Anterior cingulate cortex (tissue), 58 donors: ENCODE measurements around the gene PKNOX1.
"Not testable (repeated sequence)": the region's sequence is repeated elsewhere in the genome, so short reads cannot be mapped to it uniquely, and the experiment has no call there.

ENCODE experiments used
- DNase-seq, 58 donors: peaks; one replicate each; lab custom pipeline; 2025; lab: John Stamatoyannopoulos, UW

Gene PKNOX1

DNA sequence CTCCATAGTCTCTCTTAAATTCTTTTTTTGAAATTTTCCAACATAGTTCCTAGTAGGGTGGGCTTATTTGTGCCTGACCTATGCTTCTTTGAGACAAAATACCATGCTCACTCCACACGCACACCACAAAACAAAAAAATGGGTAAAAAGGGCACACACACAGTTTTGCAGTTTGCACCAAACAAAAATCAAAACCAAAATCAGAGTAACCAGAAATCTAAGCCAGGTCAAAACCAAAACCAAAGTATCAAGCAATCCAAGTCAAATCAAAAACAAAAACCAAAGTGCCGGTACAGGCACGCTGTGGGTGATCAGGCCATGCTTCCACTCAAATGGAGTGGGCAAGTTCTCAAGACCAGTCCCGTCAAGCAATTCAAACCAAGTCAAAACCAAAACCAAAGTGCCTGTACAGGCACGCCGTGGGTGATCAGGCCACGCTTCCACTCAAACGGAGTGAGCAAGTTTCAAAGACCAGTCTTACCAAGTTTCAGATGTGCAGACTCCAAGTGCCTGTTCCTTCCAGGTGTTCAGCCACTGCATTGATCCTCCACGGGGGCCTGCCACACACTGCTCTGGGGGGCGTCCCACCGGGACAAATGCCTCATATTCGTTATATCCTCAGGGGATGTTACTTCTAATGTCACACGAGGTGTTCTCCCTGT, 25.1 kb upstream of the PKNOX1 start:
- DNase-seq, result not testable (repeated sequence)

DNA sequence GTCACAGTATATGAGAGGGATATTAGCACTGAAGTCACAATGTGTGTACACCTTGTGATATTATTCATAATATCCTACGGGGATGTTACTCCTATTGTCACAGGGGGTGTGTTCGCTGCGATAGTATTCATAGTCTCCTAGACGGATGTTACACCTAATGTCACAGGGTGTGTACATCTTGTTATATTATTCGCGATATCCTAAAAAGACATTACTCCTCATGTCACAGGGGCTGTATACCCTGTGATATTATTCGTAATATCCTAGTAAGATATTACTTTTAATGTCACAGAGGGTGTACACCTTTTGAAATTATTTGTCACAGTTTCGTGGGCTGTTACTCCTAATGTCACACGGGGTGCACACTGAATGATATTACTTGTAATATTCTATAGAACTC, 23.2 kb upstream of the PKNOX1 start:
- DNase-seq, result not testable (repeated sequence)

DNA sequence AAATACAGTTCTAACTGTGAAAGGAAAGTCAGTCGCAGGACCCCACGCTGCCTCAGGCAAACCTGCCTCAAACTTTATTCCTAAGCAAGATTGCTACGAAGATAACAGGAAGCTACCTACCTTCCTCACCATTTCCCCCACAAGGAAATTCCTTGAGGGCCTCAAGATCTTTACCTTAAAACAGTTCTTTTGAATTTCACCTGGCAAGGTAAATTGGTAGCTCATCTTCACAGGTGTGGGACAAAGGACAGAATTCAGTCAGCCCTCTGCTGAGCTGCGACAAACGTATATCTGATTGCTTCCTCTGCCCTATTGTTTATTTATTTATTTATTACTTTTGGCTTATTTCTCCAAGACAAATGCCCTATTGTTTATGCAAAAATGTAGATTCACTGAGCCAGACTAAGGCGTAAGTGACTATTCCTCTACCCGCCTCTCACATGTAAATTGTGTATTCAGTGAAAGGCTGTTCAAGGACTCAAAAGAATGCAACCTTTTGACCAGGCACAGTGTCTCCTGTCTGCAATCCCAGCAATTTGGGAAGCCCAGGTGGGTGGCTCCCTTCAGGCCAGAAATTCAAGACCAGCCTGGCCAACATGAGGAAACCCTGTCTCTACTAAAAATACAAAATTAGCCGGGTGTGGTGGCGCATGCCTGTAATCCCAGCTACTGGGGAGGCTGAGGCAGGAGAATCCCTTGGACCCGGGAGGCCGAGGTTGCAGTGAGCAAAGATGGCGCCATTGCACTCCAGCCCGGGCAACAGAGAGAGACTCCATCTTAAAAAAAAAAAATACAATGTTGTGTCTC, 17.3 kb upstream of the PKNOX1 start:
- DNase-seq, result peak in 20 of 58 donors; percentile 56 to 99 (median 91)

DNA sequence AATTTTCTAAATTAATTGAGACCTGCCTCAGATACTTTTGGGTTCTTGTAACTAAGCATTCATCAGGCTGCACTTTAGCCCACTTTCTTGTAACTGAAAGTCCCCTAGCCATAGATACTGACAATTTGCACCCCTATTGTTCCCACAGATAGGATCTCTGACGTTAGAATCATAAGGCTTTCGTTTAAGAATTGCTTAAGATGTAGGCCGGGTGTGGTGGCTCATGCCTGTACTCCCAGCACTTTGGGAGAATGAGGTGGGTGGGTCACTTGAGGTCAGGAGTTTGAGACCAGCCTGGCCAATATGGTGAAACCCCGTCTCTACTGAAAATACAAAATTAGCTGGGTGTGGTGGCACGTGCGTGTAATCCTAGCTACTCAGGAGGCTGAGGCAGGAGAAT, 16.2 kb upstream of the PKNOX1 start:
- DNase-seq, result not testable (repeated sequence)

DNA sequence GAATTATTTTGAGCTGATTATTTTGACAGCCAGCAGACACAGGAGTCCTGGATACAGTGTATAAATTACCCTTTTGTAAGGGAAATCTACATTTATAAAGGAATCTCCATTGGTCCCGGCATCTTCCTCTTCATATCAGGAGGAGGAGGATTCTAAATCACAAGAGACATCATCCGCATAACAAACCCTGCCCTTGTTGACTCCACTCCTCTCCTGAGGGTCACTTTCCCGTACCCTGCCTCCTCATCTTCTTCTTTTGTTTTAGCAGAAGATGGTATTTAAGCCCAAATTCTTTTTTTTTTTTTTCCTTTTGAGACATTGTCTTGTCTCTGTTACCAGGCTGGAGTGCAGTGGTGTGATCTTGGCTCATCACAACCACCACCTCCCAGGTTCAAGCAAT, 14.6 kb upstream of the PKNOX1 start:
- no peak for DNase-seq

DNA sequence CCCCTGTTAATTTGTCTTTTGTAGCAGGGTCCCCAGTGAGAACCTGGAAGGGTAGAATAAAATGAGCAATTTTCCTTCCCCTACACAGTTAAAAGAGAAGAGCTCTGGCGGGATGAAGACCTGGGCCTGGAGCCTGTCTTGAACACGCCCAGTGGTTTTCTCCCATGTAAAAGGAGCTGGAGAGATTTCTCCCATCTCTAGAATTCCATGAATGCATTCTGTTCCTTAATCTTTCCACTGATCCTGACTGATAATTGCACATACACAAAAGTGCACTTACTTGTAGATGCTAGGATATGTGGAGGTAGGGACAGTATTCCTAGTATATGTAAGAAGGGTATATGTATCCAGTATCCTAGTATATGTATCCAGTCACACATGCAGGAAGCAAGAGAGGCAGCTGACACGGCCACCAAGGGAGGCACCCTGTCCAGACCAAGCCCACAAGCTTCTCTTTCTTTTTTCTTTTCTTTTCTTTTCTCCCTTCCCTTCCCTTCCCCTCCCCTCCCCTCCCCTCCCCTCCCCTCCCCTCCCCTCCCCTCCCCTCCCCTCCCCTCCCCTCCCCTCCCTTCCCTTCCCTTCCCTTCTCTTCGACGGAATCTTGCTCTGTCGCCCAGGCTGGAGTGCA, 11.9 kb upstream of the PKNOX1 start:
- DNase-seq, result no peak

DNA sequence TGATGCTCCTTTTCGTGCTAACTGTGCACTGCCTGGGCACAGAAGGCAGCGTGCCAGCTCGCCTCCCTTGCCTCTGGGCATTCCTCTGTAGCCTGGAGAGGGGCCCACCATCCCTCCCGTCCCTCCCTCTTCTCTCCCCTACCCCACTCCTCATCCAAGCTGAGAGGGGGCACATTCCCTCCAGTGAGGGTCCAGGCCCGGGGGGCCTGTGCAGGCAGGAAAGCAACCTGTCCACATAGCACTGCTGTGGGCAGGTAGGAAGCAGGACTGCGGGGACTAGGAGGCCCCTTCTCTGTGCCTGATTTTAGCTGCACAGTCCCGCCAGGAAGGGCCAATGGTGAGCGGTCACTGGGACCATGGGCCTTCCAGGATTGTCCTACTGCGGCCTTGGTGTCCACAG, 10.3 kb upstream of the PKNOX1 start:
- no peak for DNase-seq

DNA sequence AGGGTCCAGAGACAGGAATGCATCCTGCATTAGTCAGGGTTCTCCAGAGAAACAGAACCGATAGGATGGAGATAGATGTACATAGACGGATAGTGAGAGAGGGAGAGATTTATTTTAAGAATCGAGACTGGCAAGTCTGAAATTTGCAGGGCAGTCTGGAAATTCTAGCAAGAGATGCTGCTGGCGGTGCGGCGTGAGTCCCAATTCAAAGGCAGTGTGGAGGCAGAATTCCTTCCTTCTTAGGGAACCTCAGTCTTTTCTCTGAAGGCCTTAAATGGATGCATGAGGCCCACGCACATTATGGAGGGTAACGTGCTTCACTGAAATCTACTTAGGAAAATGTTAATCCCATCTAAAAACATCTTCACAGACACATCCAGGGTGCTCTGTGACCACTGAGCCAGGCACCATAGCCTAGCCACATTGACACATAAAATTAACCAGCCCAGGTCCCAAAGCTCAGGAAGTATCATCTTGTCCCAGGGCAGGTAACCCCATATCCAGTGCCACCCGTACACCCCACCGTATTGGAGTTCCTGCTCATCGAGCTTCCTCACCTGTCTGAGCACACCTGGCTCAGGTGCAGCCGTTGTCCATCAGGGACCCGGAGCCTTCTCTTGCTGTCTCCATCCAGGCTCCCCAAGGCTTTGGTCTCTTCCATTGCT, 9.7 kb upstream of the PKNOX1 start:
- peak in 18 of 58 donors; percentile 1 to 40 (median 21) for DNase-seq

DNA sequence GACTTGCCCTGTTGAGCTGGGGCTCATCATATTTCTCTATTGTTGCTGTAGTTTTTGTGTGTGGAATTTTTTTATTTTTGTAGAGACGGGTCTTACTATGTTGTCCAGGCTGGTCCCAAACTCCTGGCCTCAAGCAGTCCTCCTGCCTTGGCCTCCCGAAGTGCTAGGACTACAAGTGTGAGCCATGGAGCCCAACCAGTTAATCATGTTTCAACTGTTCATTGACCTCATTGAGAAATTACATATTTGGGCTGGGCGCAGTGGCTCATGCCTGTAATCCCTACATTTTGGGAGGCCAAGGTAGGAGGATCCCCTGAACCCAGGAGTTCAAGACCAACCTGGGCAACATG, 9.2 kb upstream of the PKNOX1 start:
- no peak for DNase-seq

DNA sequence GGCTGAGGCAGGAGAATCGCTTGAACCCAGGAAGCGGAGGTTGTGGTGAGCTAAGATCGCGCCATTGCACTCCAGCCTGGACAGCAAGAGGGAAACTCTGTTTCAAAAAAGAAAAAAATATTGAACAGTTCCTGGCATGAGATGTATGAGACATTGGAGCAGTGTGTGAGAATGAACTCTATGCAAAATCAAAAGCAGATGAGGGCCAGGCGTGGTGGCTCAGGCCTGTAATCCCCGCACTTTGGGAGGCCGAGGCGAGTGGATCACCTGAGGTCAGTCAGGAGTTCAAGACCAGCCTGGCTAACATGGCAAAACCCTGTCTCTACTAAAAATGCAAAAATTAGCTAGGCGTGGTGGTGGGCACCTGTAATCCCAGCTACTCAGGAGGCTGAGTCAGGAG, 6.7 kb upstream of the PKNOX1 start:
- DNase-seq, result not testable (repeated sequence)

DNA sequence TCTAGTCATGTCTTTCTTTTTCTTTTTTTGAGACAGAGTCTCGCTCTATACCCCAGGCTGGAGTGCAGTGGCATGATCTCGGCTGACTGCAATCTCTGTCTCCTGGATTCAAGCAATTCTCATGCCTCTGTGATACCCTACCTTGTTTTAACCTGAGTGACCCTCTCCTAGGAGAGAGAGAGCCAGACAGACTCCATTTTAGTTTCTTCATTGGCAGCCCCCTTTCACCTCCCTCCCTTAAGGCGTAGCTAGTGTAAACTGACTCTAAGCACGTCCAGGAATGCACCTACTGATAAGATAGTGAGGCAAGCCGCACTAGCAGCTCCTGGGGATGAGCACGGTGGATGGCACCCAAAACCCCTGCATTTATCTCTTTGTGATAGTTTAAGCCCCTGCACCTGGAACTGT, 5.2 kb upstream of the PKNOX1 start:
- no peak for DNase-seq

DNA sequence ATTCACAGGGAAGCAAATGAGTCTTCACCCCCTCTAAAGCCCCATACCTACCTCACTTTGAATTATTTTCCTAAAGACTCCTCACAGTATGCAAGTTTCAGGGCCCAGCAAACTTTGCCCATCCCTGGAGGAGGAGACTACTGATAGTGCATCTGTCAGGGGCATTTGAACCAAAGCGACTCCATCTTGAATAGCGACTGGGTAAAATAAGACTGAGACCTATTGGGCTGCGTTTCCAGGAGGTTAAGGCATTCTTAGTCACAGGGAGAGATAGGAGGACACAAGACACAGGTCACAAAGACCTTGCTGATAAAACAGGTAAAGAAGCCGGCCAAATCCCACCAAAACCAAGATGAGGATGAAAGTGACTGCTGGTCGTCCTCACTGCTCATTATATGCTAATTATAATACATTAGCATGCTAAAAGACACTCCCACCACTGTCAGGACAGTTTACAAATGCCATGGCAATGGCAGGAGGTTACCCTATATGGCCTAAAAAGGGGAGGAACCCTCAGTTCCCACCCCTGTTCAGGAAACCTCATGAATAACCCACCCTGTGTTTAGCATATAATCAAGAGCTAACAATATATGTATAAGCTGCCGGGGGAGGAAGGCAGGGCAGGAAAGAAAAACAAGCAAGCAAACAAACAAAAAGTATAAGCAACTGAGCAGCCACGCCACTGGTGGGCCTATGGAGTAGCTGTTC, 3.3 kb upstream of the PKNOX1 start:
- DNase-seq, result no peak

DNA sequence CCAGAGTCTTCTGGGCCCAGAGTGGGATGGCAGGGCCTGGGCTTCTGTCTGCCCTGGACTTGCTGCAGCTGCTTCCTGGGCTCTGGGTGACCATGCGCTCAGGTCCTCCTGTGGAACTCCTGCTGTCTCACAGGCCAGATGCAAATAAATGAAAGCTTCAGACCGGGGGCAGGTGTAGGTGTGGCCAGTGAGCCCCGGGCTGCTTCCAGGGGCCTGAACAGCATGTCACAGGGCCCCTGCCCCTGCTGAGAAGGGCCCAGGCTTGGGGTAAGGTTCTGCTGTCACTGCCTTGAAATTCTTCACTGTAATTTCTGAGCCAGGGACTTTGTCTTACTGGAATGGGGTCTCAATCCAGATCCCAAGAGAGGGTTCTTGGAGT, 2.5 kb upstream of the PKNOX1 start:
- DNase-seq, result no peak

DNA sequence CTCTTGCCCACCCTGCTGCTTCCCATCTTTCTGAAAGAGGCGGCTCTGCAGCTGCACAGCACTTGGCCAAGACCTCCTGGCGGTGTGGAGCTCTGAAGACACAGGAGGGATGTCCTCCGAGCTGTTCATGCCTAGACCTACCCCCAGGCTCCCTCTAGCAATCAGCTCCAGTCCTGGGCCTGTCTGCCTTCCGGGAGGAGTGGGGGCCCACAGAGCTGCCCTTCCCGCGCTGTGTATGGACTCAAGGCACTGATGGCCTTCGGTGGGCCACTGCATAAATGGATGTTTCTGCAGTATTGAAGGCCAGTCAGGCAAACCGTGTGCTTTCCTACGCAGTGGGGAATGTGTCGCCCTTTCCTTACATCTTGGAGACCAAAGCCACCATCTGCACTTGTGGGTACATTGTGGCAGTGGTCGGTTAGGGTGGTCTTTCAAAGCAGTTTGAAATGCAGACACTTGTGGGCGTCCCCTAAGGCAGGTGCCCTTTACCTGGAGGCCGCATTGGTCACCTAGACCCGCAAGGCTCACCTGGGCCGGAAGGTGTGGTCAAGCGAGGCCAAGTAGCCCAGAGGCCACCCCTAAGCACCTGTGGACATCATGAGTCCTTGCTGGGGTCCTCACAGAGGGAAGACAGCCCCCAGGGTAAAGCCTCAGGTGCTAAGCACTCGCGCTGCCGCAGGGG, 912 bp upstream of the PKNOX1 start:
- peak in 2 of 58 donors; percentile 35 to 68 for DNase-seq

DNA sequence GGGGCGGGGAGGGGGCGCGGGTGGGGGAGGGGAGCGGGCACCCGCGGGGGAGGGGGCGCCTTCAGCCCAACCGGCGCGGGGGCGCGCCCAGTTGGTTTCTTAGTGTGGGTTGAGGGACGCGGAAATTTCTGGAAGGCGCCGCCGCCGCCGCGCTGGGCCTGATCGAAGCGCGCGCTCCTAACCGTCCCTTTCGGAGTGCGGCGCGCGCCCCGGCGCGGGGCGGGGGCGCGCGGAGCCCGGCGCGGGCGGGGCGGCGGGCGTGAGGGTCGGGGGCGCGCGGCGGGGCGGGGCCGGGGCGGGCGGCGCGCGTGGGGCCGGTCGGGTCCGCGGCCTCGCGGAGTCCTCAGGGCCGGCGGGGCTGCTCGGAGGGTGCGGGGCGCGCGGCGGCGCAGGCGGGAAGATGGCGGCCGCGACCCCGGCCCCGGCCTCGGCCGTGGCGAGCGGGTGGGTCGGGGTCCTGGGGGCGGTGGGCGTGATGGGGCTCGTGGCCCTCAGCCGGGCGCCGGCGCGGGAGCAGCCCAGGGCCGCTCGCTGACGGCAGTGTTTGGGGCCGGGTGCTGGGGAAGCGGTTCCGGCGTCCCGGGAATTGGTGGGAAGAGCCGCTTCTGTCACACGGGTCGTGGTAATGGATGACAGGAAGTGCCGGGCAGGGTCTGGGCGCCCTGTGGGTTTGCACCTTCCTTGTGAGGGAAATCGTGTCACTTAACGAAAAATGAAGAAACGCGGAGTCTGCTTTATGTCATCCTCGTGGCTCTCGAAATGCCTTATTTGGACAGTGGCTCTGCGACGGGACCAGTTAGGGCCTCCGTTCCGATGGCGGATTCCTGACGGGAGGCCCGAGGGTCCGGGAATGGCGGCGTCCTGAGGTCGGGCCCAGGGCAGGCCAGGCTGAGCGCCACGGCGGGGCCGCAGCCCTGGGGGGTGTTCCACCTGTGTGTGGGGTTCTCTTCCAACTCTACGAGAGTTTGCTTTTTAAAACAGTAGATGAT, 764 bp downstream of the PKNOX1 start:
- peak in 42 of 58 donors; percentile 29 to 89 (median 65) for DNase-seq

DNA sequence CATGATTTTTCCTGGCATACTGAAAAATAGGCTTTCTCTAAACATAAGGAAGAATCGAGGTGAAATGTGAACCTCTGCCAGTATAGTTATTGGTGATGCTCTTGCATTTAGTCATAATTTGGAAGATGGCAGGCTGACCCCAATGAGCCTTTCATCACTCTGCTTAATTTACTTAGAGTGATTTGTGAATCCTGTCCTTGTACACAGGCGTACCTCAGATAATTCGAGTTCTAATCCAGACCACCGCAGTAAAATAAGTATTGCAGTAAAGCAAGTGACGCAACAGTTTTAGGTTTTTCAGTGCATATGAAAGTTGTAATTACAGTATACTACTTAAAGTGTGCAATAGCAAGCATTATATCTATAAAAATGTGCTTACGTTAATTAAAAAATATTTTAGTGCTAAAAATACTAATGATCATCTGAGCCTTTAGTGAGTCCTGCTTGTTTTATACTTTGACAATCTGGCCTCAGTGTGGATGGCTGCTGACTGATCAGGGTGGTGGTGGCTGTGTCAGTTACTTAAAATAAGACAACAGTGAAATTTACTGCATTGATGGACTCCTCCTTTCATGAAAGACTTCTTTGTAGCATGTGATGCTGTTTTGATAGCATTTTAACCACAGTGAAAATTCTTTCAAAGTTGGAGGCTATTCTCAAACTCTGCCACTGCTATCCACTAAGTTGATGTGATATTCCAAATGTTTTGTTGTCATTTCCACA, 1.7 kb downstream of the PKNOX1 start:
- DNase-seq, result no peak

DNA sequence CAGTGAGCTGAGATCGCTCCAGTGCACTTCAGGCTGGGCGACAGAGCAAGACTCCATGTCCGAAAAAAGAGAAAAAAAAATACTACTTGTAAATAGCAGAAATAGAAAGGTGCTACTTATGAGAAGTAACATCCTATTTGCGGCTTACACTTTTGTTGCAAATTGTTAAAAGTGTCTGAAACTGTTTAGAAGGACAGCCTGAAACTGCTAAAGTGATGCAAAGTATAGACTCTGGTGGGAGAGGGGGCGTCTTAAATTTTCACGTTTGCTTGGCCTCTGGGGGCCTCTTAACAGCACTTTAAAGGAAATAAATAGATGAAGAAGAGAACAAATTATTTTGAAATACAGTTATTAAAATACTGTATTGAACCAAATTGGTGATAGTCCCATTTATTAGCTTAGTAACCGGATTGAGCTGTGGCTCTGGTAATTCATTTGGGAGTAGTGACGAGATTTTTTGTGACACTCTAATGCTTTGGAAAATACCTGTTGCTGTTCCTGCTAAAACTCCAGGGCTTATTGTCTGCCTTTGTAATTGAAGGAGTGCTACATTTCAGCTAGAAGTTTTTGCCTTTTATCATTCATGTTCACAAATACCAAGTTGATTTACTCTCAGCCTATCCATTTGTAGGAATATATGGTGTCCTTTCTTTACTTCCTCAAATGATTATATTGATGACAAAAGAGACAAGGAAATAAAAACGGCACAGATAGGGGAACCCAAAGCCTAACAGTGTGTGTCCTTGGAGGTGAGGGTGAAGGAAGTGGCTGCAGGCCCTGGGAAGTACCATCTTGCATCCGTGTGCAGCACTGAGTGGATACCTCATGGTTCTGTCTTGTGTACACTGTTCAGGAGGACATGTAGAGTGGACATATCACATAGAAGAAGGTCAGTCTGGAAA, 6.2 kb downstream of the PKNOX1 start:
- no peak for DNase-seq
